Inflammatory macrophage treated with lipopolysaccharide for 4 hours (primary cell): ENCODE results near the gene LRFN2.

ENCODE experiments used
- DNase-seq: peaks from one replicate; pipeline ENCODE4 v3.0.0-alpha.2; 2020

The LRFN2 gene

GRCh38 chr6:40471243-40471642 is 115.9 kb downstream of the LRFN2 start:
- DNase-seq, result no peak

DNA sequence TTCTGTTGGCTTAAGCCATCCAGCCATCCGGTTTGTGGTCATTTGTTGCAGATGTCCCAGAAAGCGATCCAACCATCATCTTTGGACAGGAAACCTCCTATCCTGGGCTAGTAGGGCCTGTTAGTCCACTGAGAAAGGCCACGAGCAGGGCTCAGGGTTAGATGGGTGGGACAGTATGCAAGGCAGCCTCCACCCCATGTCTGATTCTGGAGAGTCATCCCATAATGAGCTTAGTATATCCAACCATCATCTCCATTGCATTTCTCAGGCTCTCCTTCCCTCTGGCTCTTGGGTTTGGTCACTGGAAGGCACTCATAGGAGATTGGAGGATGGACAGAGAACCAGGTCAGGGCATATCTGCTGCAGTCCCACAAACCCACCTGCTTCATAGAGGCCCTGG is 117.8 kb downstream of the LRFN2 start:
- DNase-seq, result no peak

- DNase-seq, result no peak
Observed at GRCh38 chr6:40466986-40467539, 120.1 kb downstream of the LRFN2 start.

DNA sequence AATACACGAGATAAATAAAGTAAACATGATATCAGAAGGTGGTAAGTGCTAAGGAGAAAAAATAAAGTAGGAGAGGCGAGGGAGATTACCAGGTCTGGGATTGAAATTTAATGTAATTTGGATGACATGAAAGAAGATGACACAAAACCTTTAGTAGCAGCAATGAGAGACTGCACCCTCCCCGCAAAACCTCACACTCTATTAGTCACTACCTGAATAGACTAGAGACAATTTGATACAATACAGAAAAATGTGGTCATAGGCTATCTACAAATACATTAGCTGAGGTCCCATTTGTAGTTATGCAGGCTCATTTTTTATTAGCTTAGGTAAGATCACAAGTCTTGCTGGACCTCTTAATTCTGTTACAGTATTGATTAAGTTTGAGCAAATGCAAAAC is 125.5 kb downstream of the LRFN2 start:
- no peak for DNase-seq

- no peak for DNase-seq
Observed at GRCh38 chr6:40460380-40460779, 126.8 kb downstream of the LRFN2 start.

GRCh38 chr6:40457261-40457660 is 129.9 kb downstream of the LRFN2 start:
- DNase-seq, result no peak

- DNase-seq, result no peak
Observed at GRCh38 chr6:40456390-40457013, 130.7 kb downstream of the LRFN2 start.

DNA sequence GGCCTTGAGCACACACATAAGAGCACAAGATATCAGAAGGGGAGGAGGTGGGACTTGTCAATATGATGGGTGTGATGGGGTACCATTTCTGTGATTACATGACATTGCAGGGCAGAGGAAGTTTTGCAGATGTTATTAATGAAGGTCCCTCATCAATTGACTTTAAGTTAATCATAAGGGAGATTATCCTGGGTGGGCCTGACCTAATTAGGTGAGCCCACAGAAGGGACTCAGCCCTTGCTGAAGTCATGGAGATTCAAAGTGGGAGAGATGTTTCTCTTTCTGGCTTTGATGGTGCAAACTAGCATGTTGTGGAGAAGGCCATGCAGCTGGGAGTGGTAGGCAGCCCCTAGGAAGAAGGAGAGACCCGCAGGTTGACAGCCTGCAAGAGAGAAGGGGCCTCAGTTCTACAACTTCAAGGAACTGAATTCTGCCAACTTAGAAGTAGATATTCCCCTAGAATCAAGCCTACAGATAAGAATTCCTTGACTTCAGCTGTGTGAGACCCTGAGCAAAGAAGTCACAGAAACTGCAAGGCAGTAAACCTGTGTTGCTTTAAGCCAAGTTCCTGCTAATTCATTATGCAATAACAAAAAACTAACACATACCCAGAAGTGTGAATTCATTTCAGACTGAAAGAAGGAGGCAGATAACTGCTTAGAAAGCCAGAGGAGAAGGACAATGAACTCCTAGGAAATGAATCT is 131.3 kb downstream of the LRFN2 start:
- no peak for DNase-seq

DNA sequence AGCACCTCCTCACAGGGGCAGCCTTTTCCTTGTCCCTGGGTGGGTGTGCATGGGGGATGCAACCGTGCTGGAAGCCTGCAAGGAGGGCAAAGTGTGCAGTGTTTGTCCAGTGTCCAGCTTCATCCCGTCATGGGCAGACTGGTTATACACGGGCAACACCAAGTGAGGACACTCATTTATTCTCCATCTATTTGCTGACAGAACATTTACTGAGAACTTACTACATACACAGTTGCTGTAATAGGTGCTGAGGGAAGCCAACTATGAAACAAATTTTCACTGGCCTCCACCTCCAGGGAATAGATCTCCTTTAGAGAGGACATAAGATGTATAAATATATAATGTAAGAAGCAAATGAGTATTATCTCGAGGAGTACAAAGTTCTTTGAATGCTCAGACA is 136.7 kb downstream of the LRFN2 start:
- no peak for DNase-seq

GRCh38 chr6:40444811-40445210 is 142.4 kb downstream of the LRFN2 start:
- no peak for DNase-seq

DNA sequence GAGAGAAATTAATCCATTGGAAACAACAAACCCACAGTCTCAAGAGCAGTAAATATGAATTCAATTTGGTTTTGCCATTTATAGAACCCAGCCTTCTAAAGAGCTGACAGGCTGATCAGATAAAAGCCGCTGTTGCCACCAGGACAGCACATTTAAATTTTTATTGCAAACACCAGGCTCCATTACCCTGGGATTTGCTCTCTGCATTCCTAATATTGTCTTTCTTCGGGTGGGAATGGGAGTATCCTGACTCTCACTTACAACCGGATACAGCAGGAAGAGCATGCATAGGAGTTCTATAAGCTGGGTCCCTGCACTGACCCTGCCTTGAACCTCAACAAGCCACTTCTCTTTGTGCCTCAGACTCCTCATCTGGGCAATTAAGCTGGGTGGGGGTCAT is 142.9 kb downstream of the LRFN2 start:
- DNase-seq, result no peak

GRCh38 chr6:40443842-40444241 is 143.3 kb downstream of the LRFN2 start:
- no peak for DNase-seq

DNA sequence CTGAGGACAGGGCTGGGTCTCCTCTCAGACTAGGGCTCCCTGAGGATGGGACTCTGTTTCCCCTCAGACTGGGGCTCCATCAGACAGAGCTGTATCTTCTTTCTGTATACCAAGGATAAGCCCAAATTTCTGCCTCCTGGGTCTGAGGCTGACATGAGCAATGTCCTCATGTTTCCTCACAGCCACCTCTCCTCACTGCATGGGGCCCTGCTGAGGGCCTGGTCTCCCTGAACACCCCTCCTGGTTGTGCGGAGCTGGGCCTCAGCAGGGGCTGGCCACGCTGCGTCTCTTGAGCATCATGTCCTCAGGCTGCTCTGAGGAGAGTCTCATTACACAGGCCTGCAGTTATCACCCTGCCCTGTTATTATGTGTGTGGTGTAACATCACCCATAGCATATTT is 144.6 kb downstream of the LRFN2 start:
- DNase-seq, result no peak

DNA sequence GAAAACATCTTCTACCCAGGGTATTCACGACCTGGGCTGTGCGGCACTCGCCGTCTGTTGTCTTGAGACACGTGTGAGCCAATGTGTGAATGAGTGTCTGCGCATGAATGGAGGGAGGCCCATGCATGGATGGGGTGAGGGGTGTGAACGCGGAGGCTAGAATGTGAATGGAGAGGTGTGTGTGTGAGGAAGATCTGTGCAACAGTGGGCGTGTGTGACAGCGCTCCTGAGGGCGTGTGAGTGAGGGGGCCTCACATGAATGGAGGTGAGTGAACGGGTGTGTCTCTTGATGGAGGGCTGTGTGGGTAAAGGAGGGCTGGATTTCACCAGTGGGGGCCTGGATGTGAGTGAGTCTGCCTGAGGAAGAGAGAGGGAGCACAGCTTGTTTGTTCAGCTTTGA is 146.0 kb downstream of the LRFN2 start:
- no peak for DNase-seq

DNA sequence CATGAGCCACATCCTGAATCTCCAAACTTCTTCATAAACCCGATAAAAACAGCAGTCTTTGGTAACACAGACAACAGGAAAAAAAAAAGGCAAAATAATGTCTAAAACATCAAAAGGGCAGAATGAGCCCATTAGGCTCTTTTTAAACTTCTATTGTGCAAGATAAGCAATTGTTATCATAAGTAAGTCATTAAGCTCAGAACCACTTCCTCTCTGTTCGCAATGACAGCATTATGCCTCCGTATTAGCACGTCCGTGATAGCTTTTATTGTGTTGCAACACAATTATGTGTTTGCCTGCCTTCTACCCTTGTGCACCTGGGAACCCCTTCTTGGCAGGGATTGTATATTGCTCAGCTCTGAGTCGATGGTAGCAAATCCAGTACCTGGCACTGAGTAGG is 147.1 kb downstream of the LRFN2 start:
- peak; percentile 73 for DNase-seq

- no peak for DNase-seq
Observed at GRCh38 chr6:40439026-40439800, 148.0 kb downstream of the LRFN2 start.

GRCh38 chr6:40438246-40438887 is 148.8 kb downstream of the LRFN2 start:
- DNase-seq, result no peak

DNA sequence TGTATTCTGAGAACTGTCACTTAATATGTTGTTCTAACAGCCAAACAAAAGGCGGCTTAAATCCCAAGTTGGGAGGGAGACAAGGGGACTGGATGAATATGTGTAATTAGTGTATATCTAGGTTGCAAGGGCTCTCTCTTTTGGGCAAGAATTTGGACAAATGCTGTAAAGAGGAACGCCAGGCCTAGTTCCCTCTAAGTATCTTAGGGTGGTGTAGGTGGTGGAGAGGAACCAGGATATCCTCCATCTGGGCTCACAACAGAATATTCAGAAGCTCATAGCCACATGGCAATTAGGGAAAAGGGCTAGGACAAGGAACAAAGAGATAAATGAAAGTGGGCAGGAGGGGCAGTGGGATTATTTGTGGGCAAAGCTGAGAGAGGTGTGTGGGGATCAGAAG is 149.5 kb downstream of the LRFN2 start:
- DNase-seq, result peak; percentile 29

DNA sequence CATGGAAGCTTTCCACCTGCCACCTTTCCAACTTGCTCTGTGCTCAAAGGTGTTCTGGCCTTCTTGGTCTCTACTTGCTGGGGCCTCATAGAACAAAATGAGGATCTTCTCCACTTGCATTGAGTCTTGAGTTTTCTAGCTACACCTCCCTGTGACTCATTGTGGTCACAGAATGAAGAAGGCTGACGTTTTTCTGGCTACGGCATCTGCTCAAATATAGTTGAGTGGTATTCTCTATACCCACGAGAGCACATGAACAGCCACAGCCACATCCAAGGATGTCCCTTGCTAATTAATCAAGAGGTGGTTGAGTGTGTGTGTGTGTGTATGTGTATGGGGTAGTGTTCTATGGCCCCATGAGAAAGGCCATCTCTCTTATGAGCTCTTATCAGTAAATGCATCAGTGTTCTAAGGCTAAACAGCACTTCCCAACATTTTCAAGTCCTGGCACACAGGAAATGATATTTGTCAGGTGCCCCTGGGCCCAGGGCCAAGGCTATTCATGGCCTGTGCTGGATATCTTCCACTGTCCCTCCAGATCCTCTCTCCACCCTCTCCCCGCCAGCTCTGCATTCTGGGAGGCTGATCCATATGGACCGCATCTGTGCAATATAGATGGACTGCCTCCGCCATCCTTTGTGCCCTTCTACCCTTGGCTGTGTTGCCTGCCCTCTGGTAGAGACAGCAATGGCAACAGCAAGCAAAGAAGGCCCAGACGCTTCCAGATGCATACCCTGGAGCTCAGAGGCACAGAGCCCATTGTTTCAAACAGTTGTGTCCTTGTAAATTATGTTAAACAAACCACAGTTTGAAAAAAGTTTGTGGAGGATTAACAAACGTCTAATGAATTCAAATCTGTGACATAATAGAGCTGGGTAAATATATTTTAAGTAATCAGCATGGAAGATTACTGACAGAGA is 150.2 kb downstream of the LRFN2 start:
- peak; percentile 72 for DNase-seq

DNA sequence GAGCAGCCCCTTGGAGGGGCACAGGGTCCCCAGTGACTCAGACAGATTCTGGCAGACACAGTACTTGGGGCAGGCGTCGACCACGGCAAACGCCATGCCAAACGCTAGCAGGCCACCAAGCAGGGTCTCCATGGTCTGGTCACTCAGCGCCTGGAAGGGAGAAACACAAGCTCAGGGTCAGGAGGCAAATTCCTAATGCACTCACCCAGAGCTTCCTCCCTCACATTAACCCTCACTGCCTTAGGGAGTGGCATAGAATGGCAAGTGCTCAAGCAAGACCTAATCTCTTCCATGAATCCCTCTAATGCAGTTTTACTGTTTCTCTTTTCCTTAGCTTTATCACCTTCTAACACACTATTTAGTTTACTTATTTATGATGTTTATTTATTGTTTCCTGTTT is 154.2 kb downstream of the LRFN2 start:
- DNase-seq, result no peak

- DNase-seq, result no peak
Observed at GRCh38 chr6:40431706-40432105, 155.5 kb downstream of the LRFN2 start.

DNA sequence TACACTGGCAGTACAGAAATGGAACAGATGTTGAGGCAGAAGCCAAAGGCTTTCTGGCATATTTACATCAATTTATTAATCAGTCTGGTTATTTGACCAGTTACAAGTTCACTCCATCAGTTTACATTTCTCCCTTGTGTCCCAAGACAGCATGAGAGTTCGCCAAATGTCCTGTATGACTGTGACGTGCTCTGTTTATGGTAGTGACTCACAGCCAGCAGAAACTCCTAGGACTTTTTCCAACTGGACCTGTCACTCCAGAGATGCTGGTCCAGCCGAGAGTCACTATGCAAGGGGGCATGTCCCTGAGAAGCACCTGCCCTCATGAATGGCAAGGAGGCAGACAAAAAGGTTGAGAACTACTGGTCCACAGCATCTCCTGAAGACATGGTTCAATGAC is 160.0 kb downstream of the LRFN2 start:
- DNase-seq, result no peak
